Activated T-cell treated with anti-CD3 and anti-CD28 coated beads for 48 hours (primary cell): ENCODE results near the gene NAB1.
"Not testable (repeated sequence)": the region's sequence is repeated elsewhere in the genome, so short reads cannot be mapped to it uniquely, and the experiment has no call there.

Experiments
- DNase-seq: peaks from one replicate; pipeline ENCODE4 v3.0.0-alpha.2; 2020; ENCODE audit warnings: low read depth

NAB1 gene, protein sequence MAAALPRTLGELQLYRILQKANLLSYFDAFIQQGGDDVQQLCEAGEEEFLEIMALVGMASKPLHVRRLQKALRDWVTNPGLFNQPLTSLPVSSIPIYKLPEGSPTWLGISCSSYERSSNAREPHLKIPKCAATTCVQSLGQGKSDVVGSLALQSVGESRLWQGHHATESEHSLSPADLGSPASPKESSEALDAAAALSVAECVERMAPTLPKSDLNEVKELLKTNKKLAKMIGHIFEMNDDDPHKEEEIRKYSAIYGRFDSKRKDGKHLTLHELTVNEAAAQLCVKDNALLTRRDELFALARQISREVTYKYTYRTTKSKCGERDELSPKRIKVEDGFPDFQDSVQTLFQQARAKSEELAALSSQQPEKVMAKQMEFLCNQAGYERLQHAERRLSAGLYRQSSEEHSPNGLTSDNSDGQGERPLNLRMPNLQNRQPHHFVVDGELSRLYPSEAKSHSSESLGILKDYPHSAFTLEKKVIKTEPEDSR

DNA sequence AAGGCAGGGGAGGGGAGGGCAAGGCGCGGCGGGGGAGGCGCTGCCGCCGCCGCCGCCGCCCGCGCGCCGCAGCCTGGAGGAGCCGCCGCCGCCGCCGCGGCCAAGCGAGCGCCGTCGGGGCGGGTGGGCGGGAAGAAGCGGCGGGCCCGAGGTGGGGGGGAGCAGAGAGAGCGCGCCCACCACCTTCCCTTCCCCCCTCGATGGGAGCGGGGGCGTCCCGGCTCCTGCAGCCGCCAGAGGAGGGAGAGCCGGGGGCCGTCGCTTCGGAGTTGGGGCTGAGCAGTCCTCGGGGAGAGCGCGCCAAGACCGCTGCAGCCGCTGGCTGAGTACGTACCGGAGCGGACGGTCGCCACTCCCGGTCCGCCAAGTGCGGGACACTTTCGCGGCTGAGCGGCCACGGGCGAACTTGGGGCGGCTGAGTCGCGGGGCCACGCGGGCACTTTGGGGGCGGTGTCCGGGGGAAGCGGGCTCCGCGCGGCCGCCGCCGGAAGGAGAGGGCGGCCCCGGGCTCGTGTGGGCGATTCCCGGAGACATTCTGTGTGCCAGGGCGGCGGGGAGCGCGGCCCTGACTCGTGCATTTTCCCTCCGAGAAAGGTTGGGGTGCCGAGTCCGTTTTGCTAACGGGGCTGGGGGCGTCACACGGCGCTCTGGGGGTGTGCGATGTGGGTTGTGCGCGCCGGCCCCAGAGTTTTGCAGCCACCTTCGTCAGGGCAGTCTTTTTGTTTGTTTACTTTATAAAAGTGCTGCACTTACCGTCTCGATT lies at the start of gene NAB1:
TSS of gene NAB1 (plus strand) at position 49 of the 763 bp plus-strand sequence. CDS start 10,094 bp downstream, outside the sequence.
- peak; percentile 62 for DNase-seq

DNA sequence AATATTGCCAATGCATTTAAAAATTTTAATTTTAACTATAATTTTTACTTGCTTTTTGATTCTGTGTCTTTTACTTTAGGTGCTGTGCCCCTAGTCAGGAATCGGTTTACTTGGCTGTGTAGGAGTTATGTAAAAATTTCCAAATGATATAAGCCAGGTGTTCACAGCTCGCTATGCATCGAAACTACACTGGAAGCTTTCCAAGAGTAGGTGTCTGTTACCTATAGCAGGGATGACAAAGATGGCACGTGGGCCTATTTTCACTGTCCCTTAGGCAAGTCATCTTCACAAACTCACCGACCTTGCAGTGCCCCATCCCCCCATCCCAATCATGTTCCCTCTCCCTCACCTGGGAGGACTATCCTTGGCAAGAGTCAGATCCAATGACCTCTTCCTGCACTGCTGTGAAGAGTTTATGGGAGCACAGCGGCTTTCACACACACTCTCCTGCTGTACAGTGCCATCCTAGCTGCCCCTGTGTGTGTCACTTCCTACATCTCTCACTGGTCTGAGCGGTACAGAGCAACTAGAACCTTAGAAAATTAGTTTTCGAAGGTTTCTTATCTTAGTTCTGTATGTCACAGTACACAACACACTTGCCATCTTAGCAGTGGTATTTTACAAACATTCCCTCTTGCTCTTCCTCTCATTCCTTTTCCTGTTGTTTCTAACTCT lies 49.2 kb upstream of the NAB1 start:
- no peak for DNase-seq

DNA sequence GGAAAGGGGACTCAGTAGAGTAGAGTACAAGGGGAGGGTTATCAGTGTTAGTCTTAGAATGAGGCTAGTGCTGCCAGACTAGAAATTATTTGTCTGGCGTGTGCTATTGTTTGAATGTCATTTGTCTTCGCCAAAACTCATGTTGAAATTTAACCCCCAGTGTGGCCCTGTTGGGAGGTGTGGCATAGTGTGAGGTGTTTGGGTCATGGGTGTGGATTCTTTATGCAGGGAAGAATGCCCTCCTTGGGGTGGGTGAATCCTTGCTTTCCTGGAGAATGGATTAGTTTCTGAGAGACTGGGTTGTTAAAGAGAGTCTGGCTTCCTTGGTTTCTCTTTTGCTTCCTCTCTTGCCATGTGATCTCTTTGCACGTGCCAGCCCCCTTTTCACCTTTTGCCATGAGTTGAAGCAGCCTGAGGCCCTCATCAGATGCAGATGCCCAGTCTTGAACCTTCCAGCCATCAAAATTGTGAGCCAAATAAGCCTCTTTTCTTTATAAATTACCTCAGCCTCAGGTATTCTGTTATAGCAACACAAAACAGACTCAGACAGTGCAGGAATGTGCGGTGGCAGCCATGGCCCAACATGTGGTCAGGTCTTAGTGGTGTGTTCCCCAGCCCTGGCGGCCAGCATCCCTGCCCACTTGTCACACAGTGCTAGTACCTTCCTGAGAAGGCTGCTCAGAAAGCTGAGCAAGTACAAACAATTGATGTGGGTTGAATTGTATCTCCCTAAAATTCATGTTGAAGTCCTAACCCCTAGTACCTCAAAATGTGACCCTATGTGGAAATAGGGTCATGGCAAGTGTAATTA lies 48.4 kb upstream of the NAB1 start:
- DNase-seq: no peak

DNA sequence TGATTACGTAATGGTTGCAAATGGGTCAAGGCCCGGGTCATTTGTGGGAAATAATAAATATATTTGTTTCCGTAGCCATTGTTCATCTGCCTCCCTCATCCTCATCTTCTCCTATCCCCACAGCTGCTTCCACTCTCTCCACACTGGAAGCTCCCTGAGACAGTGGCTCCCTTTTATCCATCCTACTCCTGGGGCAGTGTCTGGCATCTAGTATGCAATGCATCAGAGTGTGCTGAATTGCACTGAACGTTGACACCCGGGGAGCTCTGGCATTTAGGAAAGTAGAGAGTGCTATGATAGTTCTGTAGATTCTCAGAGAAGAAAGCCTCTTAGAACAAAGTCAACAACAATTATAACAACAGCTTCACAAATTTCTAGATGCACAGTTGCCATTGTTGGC lies 45.5 kb upstream of the NAB1 start:
- DNase-seq: no peak

DNA sequence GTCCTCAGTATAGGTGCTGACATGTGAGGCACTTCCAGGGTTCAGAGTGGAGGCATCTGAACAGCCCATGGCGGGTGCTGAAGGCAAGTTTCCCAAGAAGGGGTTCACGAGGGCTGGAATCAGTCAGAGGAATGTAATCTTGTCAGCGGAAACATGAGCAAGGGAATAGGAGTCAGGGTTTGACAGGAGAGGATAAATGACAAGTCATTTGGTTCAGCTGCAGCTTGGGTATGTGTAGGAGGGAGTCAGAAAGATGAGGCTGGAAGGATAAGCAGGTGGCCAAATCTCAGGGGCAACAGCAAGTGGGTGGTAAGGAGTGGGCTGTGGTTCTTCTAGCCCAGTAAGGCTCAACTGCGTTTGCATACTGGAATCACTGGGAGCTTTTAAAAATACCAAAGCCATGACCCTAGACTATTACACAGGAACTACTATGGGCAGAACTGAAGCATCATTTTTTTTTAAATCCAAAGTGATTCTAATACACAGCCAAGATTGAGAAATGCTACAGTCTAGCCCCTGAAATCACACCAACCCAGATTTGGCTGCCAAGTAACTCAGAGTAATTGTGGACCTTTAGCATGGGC lies 41.8 kb upstream of the NAB1 start:
- no peak for DNase-seq

DNA sequence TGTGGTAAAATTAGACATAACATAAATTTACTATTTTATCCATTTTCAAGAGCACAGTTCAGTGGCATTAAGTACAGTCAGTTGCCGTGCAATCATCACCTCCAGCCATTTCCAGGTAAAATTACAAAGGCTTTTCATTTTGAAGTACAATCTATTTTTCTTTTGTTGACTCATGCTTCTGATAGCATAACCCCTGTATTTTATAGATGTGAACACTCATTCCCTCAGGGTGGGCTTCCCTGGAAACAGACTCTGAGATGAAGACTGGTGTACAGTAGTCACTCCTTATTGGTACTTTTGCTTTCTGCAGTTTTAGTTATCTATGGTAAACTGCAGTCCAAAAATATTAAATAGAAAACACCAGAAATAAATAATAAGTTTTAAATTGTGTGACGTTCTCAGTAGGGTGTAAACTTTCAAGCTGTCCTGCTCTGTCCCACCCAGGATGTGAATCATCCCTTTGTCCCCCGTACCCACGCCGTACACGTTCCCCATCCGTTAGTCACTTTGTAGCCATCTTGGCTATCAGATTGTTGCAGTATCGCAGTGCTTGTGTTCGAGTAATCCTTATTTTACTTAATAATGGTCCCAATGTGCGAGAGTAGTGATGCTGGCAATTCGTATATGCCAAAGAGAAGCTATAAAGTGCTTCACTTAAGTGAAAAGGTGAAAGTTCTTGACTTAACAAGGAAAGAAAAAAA lies 41.1 kb upstream of the NAB1 start:
- DNase-seq: no peak

DNA sequence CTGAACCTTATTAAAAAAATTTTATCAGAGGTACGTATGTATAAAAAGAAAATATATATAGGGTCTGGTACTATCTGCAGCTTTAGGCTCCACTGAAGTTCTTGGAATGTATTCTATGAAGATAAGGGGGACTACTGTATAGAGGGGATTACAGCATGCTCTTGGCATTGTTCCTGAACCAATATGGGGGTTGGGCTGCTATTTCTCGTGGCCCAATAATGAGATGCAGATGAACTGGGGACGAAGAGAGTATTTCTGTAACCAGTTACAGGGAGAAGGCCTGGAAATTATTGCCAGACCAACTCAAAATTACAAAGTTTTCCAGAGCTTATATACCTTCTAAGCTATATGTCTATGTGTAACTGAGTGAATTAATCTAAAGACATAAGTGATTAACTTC lies 40.0 kb upstream of the NAB1 start:
- DNase-seq: not testable (repeated sequence)

DNA sequence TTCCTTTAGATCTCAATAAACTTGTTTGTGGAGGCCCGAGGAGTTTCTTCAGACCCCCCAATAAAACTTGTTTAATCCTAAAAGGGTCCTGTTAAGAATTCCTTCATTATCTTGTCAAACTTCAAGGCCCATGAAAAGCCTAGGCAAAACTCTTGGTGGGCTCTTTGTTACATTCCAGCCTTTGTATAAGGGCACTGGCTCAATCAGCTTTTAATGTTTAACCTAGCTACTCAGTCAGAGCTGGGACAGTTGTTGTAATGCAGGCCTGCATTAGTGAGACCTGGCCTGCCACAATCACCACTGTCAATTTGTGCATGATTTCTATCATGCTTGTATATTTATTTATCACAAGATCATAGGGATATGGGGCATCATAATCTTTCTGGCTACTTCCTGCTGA lies 39.5 kb upstream of the NAB1 start:
- not testable (repeated sequence) for DNase-seq

DNA sequence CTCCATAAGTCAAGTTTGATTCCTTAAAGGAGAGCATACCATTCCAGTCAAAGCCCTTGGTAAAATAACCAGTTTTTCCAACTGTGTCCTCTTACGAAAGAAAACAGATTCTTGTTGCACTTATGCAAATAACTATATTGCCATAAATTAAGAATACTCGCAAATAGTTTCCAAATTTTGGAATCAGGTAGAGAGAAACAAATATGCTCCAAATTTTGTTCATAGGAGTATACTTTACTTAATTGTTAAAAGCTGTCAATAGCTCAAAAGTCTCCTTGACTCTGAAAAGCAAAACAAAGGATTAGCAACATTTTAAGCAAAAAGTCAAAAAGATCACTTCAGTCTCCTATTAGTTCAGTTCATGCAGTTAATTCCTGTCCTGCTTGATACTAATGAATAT lies 38.4 kb upstream of the NAB1 start:
- DNase-seq: not testable (repeated sequence)

DNA sequence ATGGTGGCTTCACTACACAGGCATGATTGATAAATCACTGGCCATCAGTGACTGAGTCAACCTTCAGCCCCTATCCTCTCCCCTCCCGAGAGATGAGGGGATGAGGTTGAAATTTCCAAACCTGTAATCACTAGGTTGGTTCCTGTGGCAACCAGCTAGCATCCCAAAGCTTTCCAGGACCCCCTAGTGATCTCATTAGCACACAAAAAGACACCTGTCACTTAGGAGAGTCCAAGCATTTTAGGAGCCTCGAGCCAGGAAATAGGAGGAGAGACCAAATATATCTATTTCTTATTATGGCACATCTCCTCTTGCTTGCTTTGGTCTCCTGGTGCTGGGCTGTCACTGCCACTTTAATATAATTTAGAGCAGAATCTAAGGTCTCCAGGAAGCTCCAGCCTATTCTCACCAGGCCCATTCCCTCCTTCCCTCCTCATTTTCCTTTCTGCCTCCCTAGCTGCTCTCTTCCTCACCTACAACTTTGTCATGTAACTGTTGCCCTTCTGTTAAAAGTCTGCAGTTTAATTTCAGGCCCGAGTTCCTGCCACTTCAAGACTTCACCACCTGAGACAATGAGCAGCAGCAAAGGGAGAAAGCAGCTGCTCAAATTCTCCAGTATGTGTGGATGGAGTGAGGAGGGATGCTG lies 33.2 kb upstream of the NAB1 start:
- DNase-seq: no peak

DNA sequence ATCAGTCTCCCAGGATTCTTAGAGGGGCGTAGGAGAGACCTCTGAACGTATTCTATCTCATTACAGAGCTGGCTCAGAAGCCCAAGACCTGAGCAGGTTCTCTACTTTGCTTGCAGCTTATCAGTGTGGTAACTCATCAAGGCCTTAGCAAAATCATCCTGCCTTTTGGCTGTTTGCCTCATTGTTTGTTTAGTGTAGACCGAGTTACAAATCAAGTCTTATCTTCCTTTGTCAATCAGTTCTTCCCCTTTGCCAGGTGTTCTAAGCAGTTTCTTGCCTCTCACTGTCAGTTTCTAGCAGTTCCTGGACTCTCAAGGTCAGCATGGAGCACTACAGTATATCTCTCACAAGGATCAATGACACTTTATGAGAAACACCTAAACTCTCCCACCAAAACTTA lies 30.9 kb upstream of the NAB1 start:
- DNase-seq: no peak

DNA sequence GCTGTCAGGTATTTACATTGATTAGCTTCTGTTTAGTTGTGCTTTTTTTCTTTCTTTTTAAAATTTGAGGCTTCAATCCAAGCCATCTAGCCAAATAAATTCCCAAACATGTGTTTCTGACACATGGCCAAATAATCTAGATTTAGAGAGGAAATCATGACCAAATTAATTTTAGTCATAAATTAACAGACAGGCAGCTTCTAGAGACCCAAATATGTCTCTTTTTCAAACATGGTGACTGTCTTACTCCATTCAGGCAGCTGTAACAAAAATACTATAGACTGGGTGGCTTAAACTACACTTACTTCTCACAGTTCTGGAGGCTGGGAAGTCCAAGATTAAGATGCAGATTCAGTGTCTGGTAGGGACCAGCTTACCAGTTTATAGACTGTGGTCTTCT lies 23.2 kb upstream of the NAB1 start:
- DNase-seq: no peak

DNA sequence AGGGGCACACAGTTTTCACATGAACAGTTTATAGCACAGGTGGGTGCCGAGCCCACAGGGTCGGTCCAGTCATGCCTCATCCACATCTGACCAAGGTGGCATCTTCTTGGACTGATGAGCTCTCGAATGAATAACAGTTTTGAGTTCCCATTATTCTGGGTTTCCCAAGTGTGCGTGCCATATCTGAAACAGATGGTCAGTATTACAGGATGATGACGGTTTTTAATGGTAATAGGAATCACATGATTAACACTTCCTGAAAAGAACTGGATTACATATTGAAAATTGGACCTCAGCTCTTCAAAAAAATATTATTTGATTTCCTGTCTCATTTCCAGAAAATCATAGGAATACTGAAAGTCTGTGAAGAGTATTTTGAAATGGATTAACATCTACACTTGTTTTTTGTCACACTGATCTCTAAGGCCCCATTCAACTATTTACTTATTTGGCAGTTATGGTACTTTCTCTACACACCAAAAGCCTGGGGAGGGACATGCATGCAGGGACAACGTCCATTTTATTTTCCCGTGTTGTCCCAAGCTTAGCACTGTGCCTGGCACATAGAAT lies 22.2 kb upstream of the NAB1 start:
- no peak for DNase-seq

DNA sequence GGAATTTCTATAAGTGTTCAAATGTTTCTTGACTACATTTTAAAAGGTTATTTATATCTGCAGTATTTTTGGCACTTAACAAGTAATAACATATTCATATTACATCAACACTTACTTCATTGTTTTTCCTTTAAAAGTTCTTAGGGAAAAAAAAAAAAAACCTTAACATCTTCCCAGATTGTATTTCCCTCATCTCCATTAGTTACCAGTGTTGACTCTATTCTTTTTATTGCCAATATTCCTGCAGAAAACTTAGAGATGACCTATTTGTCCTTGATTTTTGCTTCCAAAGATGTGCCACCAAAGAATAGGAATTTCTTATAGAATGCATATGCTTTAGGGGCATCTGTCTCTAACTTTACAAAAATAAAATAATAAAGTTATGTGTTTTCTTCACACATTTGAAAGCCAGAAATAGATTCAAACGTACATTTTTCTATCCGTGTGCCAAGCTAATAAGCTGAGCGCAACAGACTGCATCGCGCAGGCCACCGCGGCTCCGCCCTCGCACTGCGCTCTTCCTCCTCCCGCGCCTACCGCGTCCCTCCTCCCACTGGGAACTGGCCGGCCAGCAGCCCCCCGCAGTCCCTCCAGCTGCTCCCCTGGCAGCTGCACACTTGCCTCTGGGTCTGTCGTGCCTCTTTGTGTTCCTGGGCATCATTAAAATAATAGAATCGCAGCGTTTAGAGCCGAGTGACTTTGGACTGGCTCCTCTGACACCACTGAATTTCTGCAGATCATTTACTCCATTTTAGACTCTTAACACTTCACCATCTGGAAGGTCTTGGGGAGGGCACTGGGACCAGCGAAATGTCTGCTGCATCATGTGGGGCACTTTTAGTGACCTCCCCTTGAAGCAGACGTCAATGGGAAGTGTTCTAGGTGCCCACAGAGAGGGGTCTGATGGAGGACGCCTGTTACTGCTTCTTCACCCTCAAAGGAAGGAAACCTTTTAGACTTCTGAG lies 21.2 kb upstream of the NAB1 start:
- DNase-seq: no peak

DNA sequence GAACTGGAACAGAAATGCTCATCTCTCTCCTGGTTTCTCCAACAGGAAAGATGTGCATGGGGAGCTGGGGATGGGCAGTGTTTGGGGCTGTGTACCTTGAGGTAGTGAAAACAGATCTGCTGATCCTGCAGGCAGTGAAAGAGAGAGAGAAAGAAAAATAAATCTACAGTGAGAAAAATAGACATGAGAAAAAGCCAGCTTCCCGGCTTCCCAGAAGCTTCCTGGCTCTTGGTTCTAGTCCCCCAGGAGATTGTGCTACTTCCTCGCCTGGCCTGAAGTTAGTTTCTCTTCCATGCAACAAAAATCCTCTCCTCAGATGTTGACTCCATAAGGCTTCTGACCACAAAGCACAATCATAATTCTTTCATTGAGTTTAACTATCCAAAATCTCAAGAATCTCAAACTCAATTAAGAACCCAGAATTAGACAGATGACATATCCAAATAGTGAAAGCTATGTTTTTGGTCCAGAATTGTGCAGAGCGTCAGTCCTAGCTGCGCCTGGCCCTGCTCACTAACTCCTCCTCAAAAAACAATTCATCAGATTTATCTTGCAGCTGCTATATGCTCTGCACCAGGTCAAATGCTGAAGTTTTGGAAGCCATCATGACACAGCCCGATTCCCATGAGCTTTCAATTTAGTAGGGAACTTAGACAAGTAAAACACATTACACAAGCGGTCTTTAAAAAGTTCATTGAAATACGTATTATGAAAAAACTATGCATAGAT lies 20.1 kb upstream of the NAB1 start:
- DNase-seq: no peak

DNA sequence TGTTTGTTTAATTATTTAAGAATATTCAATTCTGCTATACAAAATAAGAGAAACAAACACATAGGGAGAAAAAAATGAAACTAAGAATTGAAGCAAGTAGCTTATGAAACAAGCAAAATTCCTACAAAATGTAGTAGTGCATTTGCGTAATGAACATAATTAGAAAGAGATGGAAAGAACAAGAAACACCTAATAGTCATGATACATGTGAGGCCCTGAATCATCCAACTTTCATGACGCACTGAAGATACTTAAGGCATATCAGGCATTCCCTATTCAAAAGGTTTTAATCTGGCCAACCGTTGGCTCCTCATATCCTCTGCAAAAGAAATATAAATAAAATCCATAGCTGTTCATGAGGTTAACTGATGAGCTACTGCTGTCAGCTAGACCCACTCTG lies 14.5 kb upstream of the NAB1 start:
- no peak for DNase-seq

DNA sequence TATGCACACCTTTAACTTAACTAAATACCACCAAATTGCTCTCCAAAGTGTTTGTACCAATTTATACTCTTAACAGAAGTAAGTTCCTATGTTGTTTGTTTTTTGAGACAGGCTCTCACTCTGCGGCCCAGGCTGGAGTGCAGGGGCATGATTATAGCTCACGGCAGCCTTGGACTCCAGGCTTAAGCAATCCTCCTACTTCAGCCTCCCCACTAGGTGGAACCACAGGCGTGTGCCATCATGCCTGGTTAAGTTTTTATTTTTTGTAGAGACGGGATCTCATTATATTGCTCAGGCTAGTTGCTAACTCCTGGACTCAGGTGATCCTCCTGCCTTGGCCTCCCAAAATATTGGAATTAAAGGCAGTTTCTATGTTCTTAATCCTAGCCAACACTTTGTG lies 13.1 kb upstream of the NAB1 start:
- no peak for DNase-seq

DNA sequence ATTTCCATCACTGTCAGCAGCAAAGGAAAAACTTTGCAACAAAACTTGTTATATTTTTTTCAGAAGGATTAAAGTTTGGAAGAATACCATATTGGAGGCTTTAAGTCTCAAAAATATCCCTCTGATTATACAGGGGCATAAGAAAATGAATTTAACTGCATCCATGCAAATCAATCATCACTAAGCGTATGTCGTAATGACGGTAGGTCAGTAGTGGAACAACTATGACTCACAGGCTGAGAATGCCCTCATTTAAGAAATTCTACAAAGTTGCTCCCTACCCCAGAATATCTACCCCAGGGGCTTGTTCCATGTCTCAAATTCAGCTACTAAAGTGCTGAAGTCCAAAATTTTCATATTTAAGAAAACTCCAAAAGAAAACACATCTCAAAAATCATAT lies 12.5 kb upstream of the NAB1 start:
- DNase-seq: no peak
